GM03348 (cell line): ENCODE data around the gene DEDD2.

Experiments
- DNase-seq: peaks from one replicate; pipeline ENCODE4 v3.0.0; 2012; ENCODE audit warnings: low spot score

DEDD2 gene

DNA sequence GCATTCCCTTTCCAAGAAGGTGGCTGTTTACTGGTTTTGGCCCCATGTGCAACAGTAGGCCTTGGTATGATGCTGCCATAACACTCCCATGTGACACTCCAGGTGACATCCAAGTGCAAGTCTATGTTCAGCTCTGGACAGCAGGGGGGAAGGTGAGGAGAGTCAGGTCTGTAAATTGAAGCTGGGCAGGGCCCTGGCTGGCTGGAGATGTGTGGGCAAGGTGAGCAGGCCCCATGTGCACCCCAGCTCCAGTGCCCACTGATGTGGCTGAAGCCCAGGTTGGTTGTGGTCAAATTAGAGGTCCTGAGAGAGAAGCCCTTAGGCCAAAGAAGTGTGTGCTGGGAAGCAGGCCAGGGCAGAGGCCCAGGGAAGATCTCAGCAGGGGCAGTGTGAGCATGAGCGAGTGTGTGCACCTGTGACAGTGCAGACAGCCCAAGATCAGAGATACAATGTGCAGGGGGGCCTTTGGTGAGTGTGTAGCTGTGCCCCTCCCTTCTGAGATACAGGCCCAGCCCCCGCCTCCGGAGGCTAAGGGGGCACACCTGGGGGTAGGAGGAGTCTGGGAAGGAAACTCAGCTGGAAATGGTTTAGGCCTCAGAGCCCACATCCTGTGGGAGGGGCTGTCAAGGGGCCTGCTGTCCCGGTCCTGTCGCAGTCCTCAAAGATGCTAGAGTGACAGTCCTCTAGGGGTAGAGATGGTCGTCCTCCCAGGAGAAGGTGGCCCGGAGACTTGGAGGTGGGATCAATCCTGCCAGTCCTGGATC lies 18.6 kb downstream of the DEDD2 start:
- DNase-seq, result no peak

DNA sequence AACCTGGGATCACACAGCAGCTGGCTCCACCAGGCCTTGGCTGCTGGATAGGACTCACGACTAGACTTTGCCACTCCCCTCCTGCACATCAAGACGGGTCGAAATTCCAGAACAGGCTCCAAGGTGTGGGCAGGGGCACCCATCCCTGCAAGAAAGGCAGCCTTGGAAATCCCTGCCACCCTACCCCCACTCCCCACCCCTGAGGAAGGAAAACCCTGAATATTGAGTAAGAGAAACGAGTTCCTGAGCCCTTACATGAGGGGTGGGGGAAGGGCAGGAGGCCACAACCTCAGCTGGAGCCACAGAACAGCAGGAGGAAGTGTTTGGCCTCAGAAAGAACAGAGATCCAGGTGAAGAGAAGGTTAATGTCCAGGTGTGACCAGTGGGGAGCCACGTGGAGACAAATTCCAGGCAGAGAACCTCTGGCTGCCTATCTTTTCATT lies 20.1 kb downstream of the DEDD2 start:
- no peak for DNase-seq

DNA sequence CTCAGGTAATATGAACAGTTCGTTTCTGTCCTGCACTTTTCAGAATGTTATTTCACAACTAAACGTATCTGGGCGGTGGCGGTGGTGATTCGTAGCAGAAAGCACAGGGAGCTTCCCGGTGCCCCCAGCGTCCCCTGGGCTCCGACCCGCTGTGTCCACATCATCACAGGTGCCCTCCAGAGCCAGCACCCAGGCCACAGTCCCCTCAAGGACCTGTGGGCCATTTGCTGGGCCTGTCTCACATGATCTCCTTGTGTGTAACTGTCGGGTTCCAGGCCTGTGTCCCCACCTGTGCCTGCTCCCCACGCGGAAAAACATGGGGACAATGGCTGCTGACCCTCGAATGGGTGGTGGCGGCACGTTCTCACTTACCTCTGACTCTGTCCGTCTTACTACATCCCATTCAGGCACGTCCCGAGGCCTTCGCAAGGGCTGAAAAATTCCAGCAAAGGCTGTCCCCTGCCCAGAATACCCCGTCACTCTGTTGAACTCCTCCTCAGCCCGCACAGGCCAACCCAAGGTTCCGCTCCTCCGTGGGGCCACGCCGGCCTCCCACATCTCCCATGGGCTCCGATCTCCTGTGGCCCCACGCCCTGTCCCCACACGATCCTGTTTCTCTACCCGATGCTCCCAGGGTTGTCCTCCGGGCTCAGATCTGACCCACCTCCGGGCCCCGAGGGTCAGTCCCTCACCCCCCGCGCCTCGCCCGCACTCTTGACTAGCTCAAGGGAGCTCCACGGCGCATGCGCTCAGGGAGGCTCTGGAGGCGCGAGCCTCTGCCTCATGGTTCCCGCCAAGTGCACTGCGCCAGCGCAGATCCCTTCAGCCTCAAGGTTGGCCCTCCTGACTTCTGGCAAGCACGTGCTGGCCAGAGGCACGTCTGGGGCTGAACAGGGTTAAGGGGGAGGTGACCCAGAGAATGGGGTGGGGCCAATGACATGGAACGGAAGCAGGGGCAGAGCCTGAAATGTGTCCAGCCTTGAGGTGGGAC lies 21.2 kb downstream of the DEDD2 start:
- no peak for DNase-seq

GRCh38 chr19:42193706-42194105 lies 23.8 kb downstream of the DEDD2 start:
- no peak for DNase-seq

GRCh38 chr19:42193294-42193693 lies 24.2 kb downstream of the DEDD2 start:
- no peak for DNase-seq

DNA sequence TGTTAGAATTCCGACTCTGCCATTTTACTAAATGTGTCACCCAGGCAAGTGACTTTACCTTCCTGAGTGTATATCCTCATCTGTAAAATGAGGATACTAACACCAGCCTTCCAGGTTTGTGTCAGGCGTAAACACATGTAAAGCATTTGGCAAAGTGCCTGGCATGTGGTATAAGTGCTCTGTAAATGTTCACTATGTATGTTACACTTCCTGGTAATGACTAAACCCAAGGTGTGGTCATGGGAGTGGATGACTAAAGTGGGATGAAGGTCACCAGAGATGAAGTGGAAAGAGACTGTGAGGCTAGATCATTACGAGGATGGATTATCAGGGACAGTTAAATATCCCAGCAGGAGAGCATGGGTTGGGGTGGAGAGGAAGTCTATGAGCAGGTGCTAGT lies 25.6 kb downstream of the DEDD2 start:
- DNase-seq, result no peak

- DNase-seq, result no peak
Observed at GRCh38 chr19:42191330-42191729, 26.1 kb downstream of the DEDD2 start.

GRCh38 chr19:42189133-42189532 lies 28.3 kb downstream of the DEDD2 start:
- no peak for DNase-seq

- no peak for DNase-seq
Observed at GRCh38 chr19:42188665-42189064, 28.8 kb downstream of the DEDD2 start.

GRCh38 chr19:42185277-42185676 lies 32.2 kb downstream of the DEDD2 start:
- DNase-seq, result peak; percentile 29

DNA sequence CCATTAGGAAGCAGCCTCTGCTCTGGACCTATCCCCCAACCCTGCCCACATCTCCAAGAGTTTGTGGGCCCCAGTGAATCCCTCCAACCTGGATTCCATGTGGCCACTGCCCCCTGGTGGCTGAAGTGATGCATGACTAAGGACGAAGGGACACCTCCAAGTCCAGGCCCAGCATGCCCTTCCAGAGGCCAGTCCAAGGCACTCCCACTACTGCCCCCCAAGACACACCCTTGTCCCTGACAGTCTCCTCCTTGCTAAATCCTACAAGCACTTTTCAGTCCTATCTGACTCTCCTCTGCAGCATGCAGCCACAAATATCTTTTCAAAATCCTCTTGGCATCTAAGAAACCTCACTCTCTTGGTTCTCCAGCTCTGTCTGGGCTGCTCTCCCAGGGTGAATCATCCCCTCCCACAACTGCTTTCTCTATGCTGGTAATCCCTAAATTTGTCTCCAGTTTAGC lies 33.0 kb downstream of the DEDD2 start:
- DNase-seq, result peak; percentile 93

GRCh38 chr19:42178791-42179674 lies 38.4 kb downstream of the DEDD2 start:
- peak; percentile 33 for DNase-seq

GRCh38 chr19:42177686-42178019 lies 39.8 kb downstream of the DEDD2 start:
- no peak for DNase-seq

- DNase-seq, result peak; percentile 91
Observed at GRCh38 chr19:42176990-42177685, 40.3 kb downstream of the DEDD2 start.

DNA sequence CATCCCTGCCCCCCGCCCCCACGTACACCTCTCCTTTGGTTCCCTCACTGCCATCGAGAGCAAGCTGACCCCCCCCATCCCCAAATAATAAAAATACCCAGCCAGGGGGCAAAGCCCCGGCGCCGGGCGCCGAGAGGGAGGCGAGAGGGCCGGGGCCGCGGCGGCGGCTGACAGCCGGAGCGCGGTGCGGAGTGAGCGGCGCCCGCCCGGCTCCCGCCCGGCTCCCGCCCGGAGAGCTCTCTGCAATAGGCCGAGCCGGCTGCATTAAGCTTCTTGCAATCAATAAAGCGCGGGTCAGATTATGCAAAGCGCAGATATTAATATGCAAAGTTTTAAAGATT lies 40.9 kb downstream of the DEDD2 start:
- peak; percentile 69 for DNase-seq

DNA sequence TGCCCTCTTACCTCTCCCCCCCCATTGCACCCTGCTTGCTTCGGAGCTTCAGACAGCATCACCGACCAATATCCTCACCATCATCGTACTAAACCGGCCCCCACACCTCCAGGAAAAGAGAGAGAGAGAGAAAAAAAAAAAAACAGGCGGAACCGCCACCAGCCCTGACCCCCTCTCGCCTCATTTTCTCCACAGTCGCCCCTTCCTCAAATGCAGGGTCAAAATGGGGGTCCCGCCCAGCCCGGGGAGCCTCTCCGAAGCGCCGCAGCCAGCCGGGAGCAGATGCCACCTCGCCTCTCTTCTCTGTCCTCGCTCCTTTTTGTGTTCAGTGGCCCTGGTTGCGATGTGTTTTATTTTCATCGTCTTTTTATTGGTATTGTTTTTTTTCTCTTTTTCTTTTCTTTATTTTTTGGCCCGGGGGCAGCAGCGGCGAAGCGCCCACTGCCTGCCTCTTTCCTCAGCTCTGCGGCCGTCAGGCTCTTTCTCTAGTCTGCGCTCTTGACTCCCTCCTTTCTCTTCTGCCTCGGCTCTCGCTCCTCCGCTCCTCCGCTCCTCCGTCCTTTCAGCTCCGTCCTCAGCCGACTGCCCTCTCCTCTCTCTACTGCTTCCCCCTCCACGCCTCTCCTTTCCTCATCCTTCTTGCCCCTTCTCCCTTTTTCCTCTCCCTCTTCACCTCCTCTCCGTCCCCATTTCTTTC lies 41.4 kb downstream of the DEDD2 start:
- peak; percentile 58 for DNase-seq

- DNase-seq, result no peak
Observed at GRCh38 chr19:42174958-42175734, 42.3 kb downstream of the DEDD2 start.

DNA sequence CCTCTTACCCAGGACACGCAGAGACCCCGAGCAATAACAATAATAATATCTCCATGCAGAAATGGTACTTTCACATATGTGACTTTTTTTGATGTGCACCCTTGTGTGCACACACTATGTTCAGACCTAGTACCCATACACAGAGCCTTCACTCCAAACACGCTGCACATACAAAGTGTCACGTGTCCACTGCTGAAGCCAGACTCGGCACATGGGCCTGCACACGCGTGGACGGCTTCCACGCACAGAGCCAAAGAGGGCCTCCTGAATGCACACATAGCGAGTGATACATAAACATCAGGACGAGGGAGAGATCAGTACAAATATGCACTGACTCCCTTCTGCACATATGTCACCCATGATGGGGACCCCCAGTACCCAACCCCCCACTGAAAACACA lies 43.3 kb downstream of the DEDD2 start:
- no peak for DNase-seq

DNA sequence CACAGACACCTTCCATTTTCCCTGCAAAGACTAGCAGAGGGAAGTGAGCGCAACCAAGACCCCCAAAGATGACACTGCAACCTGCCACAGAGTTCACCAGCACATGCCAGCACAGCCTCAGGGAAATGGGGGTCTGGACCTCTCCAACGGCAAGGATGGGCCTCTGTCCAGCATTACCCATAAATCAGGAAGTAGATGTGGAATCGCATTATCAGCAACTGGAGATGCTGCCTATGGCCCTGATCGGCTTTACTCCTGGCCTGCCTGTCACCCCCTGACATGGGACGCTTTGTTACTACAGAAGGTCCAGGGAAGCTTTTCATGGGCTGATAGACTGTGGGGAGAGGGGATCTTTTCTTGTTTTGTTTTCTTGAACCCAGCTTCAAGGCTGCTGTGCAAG lies 43.8 kb downstream of the DEDD2 start:
- no peak for DNase-seq

- no peak for DNase-seq
Observed at GRCh38 chr19:42172261-42172660, 45.2 kb downstream of the DEDD2 start.
